ENCODE data around the gene ATL2.

DNA sequence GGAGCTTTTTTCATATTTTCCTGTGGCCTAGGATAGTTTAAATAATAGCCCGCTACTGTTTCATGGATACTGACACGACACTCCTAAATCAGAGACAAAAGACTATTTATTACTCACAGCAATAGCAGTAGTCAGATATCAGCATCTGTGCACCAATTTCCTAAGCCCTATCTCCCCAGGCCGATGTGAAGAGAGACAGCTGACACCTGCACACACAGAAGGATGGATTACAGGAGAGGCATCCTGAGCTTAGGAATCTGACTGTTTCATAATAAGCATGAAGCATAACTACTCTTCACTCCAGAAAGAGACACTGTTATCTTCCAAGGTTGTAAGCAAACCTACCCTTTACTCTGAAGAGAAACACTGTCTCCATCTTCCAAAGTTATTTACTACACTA lies 105.4 kb downstream of the ATL2 start:
- TF ChIP-seq POLR2A (IDR thresholded peaks at IDR 0.05; ENCODE audit: extremely low read depth, insufficient read length) (no peak), MYC (IDR thresholded peaks at IDR 0.05; ENCODE audit: low read depth, low read length) (no peak)
- TF ChIP-seq, protein P1, sequence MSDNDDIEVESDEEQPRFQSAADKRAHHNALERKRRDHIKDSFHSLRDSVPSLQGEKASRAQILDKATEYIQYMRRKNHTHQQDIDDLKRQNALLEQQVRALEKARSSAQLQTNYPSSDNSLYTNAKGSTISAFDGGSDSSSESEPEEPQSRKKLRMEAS (IDR thresholded peaks at IDR 0.05; ENCODE audit: low read depth, low read length), result no peak
- TF ChIP-seq, protein P2, sequence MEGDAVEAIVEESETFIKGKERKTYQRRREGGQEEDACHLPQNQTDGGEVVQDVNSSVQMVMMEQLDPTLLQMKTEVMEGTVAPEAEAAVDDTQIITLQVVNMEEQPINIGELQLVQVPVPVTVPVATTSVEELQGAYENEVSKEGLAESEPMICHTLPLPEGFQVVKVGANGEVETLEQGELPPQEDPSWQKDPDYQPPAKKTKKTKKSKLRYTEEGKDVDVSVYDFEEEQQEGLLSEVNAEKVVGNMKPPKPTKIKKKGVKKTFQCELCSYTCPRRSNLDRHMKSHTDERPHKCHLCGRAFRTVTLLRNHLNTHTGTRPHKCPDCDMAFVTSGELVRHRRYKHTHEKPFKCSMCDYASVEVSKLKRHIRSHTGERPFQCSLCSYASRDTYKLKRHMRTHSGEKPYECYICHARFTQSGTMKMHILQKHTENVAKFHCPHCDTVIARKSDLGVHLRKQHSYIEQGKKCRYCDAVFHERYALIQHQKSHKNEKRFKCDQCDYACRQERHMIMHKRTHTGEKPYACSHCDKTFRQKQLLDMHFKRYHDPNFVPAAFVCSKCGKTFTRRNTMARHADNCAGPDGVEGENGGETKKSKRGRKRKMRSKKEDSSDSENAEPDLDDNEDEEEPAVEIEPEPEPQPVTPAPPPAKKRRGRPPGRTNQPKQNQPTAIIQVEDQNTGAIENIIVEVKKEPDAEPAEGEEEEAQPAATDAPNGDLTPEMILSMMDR (IDR thresholded peaks at IDR 0.05; ENCODE audit: low read depth, low read length), result no peak

All from NB4 (cell line).